ENCODE measurements around the gene VPS11.
"Not testable (repeated sequence)": the region's sequence is repeated elsewhere in the genome, so short reads cannot be mapped to it uniquely, and the experiment has no call there.

VPS11 gene

DNA sequence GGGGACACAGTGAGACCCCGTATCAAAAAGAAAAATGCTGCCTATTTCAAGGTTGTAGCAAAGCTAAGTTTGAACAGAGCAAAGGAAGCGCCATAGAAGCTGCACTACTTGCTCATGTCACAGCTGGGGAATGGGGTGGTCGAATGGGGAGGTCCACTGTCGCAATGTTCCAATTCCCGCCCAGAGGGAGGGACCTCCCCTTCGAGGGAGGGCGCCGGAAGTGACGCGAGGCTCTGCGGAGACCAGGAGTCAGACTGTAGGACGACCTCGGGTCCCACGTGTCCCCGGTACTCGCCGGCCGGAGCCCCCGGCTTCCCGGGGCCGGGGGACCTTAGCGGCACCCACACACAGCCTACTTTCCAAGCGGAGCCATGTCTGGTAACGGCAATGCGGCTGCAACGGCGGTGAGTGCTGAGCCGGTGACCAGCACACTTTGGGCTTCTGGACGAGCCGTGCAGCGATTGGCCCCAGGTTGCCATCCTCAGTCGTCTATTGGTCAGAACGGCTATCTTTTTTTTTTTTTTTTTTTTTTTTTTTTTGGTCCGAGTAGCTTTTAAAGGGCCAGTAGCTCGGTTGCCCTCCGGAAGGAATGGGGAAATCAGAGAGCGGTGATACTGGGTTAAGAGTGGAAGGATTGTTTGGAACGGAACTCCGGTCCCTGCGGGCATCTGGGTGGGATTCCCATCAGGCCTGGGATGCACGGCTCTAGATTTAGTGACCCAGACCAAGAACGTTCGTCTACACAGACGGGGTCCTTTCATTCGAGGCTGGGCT lies 17.2 kb downstream of the VPS11 start, which contains the start of gene HMBS:
HMBS (plus strand) TSS at position 219 of the 774 bp plus-strand sequence; CDS start at position 372, 153 bp downstream.
- peak; percentile 88 for DNase-seq

DNA sequence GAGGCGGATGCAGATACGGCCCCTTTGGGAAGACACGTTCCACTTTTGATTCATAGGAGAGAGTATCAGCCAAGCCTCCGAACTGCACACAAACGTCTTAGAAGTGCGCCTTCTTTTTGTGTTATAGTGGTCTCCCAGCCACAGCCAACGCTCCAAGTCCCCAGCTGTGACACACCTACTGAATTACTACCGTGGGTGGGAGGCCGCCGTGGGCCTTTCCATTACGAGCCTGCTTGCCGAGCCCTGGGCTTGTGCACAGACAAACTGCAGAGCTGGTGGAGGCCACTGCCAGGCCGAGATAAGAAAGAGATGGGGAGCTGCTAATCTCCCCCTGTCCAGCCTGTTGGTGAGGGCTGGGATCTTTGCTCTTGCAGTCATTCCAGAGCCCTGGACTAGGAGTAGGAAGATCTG lies 17.8 kb downstream of the VPS11 start:
- no peak for DNase-seq

DNA sequence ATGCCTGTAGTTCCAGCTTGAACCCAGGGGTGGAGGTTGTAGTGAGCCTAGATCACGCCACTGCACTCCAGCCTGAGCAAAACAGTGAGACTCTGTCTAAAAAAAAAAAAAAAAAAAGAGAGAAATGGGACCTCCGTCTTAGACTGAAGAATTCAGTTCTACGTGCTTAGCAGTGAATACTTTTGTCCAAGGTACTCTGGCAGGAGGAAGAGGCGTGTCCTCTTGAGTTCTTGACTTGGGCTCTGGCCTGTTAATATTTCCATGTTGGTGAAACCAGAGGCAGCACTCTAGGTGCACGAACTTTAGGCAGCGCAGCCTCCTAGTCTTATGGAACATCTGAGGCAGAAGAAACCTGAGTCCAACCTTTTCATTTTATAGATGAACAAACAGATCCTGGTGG lies 19.5 kb downstream of the VPS11 start:
- no peak for DNase-seq

DNA sequence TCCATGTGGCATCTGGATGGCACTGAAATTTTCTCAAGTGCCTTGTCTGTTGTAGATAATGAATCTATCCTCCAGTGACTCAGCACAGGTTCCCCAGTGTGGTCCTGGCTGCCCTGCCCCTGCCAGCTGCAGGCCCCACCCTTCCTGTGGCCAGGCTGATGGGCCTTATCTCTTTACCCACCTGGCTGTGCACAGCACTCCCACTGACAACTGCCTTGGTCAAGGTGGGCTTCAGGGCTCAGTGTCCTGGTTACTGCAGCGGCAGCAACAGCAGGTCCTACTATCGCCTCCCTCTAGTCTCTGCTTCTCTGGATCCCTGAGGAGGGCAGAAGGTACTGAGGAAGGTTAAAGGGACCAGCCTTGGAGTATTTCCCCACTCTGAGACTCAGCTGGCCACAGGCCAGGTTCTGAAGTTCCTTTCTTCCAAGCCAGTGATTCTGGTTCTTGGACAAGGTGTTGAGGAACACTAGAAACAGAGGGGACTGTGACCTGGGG lies 20.2 kb downstream of the VPS11 start:
- DNase-seq = no peak

DNA sequence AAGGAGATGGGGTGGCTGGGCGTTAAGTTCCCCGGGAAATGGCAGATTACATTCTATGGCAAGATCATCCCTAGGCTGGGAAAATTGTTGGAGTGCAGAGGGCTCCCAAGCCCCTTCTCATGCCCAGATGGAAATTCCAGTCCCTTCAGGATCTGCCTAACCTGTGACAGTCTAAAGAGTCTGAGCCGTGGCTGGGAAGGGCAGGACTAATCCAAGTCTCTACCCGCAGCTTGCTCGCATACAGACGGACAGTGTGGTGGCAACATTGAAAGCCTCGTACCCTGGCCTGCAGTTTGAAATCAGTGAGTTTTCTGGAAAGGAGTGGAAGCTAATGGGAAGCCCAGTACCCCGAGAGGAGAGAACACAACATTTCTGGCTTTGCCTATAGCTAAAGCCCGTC lies 20.8 kb downstream of the VPS11 start:
- no peak for DNase-seq

DNA sequence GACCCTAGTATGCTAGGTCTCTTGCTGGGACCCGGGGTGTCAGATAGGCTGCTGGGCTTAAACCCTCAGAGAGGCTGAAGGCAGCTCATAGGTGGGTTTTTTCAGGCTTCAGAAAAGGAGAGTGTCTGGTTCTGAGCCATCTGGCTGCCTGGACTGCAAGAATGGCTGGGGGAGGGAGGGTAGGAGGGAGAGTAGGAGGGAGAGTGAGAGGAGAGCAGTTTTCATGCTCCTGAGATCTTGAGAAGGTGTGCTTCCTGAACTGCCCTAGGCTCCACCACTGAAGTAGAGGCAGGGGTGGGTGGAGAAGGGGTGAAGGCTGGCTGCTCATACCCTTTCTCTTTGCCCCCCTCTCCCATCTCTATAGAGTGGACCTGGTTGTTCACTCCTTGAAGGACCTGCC lies 21.7 kb downstream of the VPS11 start:
- no peak for DNase-seq

DNA sequence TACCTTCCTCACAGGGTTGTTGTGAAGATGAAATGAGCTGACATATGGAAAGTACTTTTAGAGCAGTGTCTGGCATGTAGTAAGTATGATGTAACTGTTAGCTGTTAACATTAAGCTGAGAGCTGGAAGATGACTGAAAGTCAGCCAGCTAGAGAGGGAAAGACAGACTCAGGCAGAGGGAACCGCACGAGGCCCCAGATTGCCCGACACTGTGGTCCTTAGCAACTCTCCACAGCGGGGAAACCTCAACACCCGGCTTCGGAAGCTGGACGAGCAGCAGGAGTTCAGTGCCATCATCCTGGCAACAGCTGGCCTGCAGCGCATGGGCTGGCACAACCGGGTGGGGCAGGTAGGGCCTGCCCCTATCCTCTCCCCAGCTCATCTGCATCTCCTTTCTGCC lies 23.6 kb downstream of the VPS11 start:
- DNase-seq = no peak

DNA sequence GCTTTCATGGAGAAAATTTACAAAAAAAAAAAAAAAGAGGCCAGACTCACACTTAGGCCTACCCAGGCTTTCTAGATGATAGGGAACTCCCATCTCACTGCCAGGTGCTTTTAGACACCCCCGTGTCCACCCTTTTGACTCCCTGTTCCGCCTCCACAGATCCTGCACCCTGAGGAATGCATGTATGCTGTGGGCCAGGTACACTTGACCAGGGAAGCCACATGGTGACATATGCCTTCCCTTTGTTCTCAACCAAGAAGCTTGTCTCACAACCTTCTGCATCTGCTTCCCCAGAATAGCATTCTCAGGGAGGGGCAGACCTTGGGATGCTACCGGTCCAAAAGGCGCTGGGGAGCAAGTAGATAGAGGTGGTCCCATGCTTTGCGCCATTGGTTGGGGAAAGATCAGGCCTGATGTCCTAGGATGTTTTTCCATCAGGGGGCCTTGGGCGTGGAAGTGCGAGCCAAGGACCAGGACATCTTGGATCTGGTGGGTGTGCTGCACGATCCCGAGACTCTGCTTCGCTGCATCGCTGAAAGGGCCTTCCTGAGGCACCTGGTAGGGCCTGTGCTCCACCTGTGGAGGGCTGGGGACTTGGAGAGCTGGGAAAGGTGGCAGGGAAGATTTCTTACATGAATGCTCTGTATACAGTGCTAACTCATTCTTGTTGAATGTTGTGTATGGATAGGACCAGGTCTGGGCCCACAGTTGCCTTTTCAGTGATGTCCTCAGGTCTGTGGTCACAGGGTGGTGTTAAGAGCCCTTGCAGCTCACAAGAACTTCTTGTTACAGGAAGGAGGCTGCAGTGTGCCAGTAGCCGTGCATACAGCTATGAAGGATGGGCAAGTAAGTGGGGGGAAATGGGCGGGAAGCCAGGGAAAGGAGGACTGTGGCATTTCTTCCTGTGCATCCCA lies 24.6 kb downstream of the VPS11 start:
- no peak for DNase-seq

DNA sequence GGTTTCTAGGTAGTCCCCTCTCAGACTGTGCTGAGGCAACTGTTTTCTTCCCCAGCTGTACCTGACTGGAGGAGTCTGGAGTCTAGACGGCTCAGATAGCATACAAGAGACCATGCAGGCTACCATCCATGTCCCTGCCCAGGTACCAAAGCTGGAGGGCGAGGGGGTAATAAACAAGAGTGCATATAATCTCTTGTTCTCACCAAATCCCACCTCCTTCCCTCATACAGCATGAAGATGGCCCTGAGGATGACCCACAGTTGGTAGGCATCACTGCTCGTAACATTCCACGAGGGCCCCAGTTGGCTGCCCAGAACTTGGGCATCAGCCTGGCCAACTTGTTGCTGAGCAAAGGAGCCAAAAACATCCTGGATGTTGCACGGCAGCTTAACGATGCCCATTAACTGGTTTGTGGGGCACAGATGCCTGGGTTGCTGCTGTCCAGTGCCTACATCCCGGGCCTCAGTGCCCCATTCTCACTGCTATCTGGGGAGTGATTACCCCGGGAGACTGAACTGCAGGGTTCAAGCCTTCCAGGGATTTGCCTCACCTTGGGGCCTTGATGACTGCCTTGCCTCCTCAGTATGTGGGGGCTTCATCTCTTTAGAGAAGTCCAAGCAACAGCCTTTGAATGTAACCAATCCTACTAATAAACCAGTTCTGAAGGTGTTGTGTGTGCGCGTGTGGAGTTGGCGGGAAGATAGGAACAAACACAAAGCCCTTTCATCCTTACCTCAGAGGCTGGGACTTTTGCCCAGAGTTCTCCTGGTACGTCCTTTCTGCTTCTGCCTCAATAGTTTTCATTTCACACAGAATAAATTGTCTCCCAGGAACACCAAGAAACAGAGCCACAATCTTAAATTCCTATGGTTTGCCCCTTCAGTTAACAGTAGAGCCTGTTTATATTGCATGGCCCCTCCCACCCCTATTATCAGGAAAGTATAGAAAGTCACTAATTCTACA lies 25.5 kb downstream of the VPS11 start:
- no peak for DNase-seq

DNA sequence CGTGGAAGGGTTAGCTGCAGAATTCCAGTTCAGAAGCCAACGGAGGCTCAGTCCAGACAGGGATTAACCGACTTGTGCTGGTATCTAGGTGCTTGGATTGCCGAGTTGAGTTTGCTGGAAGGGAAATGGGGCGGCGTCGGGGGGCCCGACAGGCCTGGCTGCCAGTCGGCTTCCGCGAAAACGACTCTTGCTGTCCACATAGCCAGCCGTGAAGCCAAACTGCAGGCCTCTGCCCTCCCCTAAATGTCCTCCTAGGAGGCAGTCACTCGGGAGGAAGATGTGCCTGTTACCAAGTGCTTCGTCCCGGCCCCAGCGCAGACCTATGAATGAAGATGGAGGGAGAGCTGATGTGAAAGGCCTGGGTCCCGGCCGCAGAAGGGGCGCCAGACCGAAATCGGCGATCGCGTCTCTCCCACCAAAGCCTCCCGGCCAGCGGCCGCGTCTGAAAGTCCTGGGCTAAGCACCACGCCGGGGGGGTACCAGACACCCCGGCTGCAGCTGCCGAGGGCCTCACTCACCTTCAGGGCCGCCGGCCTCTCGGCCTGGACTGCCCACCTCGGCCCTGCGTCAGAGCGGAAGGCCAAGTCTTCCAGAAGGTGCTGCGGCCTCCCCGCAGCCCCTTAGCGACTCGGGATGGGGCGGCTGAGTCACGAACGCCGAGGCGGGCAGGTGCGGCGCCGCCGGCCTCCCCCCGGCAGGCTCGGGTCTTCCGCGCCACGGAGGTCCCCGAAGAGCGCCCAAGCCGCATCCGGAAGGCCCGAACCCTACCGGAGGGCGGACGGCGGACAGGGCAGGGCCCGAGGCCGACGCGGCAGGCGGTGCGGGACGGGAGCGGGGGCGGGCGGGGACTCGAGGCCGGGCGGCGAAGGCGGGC lies 26.6 kb downstream of the VPS11 start:
- DNase-seq = no peak

DNA sequence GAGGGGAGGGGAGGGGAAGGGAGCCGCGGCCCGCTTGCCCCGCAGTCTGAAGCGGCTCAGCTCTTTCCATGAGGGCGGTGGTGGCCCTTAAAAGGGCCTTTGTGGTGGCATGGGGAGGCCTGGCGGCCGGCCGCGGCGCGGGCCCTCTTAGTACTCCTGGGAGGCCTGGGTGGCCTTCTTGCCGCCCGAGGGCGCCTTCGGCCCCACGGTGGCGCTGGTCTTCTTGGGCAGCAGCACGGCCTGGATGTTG lies 27.1 kb downstream of the VPS11 start:
- DNase-seq = no peak

DNA sequence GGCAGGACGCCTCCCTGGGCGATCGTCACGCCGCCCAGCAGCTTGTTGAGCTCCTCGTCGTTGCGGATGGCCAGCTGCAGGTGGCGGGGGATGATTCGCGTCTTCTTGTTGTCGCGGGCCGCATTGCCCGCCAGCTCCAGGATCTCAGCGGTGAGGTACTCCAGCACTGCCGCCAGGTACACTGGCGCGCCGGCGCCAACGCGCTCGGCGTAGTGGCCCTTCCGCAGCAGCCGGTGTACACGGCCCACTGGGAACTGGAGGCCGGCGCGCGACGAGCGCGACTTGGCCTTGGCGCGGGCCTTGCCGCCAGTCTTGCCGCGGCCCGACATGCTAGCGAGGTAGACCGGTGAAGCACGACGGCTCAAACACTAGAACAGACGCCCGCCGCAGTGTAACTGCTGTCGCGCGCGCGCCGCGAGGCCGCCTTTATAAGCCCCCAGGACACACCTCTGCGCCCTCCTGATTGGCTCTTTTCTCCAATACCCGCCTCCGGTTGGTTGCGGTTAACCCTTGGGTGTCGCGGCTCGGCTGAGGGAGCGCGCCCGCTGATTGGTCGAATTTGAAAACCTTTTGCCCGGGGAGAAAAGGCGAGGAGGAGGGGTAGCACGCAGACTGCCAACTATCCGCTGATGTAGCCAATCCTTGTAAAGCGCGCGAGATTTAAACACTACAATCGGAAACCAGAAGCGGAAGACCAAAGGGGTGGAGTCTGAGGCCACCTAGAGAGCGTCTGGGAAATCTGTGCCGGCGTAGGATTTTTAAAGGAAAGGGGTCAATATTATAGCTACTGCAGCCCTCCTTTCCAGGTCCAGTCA lies 27.7 kb downstream of the VPS11 start:
- DNase-seq = peak; percentile 99

DNA sequence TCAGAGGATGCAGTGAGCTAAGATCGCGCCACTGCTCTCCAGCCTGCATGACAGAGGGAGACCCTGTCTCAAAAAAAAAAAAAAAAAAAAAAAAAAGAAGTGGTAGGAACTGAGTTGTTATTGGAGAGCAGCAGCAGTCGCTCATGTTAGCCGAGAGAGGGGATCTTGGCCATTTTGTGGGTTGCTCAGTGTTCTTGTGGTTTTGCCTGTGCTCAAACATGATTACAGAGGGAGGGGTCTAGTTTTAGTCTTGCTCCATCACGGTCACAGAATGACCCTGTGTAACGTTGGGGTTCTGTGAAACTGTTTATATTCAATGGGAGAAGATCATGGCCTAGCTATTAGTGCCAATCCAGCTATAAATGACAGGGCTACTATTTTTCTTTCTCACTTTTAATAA lies 32.1 kb downstream of the VPS11 start:
- DNase-seq = no peak

DNA sequence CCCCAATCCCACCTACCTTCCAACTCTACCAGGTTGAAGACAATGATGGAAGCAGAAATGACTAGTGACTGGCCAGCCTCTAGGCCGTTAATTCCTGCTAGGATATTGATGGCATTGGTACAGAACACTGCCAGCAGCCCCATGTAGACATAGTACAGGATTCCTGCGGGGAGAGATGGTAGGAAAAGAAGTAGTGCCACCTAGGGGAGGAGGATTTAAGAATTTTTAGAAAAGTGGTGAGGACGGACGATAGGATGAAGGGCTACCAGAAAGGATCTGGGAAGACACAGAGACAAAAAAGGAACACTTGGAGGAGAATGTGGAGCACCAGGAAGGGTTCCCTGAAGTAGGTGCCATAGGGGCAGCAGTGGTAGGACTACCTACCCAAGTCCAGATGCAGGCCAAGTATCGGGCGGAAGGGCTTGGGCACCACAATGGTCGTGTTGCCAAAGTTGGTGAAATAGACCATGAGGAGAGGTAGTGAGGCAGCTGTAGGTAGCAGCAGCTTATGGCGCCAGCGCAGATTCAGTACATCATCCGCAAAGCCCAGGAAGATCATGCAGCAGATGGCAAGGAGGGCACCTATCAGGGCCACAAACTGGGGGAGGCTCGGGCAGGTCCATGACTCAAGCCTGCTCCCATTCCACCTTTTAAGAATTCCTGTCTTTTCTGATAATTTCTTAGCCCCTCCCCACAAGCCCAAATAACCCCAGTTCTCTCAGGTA lies 32.8 kb downstream of the VPS11 start:
- DNase-seq = no peak

DNA sequence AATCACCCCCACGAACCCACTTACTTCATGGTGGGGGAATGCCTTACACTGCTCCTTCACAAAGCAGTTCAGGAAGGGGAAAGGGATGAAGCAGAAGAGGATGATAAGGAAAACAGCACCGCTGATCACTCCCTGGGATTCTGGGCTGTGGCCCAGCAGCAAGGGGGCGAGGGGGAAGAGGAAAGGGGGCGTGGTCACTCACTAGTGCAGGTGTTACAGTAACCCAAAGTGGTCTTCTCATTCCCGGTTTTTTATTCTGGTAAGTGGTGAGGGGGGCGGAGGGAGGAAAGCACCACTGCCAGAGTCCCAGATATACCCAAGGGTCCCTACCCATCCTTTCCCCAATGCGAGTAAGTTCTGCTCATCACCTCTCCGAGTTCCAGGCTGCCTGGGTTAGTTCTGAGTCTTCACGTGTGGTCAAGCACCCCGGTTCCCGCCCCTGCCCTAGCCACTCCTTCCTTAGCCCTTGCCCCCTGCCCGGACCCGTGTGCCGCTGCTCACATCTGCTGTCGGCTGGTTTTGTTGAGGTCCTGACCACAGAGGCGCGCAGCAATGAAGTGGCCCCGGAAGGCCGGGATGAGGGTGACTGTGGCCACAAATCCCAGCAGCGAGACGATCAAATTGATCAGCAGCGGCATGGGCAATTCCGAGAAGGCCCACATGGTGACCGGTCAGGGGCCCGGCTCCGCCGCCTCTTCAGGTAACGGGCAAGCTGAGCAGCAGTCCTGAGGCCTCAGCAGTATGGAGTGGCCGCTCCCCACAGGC lies 33.6 kb downstream of the VPS11 start:
- no peak for DNase-seq

DNA sequence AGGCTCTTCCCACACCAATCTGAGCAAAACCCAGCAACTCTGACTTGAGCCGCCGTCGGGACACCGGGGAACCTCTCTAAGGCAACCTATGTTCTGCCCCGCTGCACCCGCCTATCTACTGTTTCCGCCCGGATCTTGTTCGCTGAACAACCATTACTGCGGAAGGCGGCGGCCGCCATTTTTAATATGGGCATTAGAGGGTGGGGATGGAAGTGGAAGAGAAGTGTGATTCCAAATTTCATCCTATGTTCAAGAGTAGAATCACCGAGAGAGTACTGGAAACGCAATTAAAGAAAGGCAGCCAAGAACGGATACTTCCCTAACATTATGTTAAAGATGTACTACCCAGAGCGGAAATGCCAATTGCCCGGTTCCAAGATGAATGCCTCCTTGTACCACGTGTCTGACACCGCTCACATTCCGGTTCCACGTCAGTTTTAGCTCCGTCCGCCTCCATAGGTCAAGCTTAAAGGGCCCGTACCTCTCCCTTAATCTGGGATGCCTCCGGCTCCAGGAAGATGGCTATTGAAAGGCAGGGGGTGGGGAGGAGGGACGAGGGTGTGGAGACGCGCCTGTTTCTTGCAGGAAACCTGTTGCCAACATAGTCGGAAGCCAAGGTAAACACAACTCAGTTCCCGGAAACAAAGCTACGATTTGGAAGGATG lies 34.3 kb downstream of the VPS11 start, which contains the start of gene DPAGT1:
DPAGT1 (minus strand) TSS at position 95 of the 665 bp plus-strand sequence. CDS start 198 bp downstream, outside the sequence.
- peak; percentile 87 for DNase-seq

DNA sequence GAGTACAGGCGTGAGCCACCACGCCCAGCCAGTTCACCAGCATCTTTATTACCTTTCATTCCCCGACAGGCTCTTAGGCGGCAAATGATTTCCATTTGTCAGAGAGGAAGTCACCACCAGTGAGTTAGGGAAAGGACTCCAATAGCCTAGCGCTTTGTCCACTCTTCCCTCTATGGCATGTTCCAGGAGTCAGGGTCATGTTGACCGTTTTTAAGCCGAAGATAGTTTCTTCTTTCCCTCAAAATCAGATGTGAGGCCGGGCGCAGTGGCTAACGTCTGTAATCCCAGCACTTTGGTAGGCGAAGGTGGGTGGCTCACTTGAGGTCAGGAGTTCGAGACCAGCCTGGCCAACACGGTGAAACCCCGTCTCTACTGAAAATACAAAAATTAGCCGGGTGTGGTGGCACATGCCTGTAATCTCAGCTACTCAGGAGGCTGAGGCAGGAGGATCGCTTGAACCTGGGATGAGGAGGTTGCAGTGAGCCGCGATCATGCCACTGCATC lies 35.6 kb downstream of the VPS11 start:
- DNase-seq = not testable (repeated sequence)

DNA sequence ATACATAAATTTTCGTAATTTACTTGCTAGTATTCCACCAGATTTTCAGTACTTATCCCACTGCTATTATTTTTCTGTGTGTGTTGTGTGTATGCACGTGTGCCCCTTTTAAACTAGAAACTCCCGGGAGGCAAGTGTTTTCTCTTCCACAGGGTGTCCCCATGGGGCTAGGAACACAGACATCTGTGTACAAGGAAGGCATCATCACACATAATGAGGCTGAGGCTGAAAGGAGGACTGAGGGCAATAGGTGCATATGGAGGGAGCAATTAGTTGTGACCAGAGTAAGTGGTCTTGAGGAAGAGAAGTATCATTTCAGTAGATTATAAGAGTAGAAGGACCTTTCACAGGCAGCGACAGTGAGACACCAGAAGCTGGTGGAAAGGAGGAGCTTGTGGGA lies 36.2 kb downstream of the VPS11 start:
- no peak for DNase-seq

Data from GDM1 (cell line).